Fibroblast of skin of back (primary cell): ENCODE measurements around the gene SHROOM2. TPM values are rescaled to one million over a fixed set of nuclear protein-coding genes. Genes with fewer than 3 reads are reported as not detected.
"Not testable (repeated sequence)": the region's sequence is repeated elsewhere in the genome, so short reads cannot be mapped to it uniquely, and the experiment has no call there.

Experiments
- DNase-seq: peaks from one replicate; pipeline ENCODE4 v3.0.0-alpha.2; 2013
- polyA plus RNA-seq, 2 experiments: library from polyadenylated mRNA; unstranded; fragments of 120-200 nt; gene quantifications; one replicate each; pipeline ENCODE4 v1.2.1, GENCODE V29; 2013; ENCODE audit not compliant: insufficient read length in 2 of 2

The SHROOM2 gene
- polyA plus RNA-seq (2013, experiment 1 of 2; ENCODE audit: insufficient read length): 0.28 TPM
- polyA plus RNA-seq (2013, experiment 2 of 2; ENCODE audit: insufficient read length): 0.65 TPM

- DNase-seq: no peak
Measured at GRCh38 chrX:9785944-9786797, at the start of gene SHROOM2. Gene SHROOM2, plus strand, starts transcription at chrX:9786429. Its CDS starts 117 bp downstream, at chrX:9786546.

DNA sequence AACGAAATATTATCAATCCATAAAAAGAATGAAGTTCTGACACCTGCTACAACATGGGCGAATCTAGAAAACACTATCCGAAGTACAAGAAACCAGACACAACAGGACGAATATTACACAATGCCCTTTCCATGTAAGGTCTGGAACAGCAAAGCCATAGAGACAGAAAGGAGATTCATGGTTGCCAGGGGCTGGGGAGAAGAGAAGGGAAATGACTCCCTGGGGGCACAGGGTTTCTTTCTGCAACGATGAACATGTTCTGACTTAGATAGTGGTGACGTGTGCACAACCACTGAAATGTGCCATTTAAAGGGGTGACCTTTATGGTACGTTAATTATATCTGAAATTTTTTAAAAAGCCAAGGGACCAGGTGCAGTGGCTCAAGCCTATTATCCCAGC is 48.9 kb upstream of the SHROOM2 start:
- no peak for DNase-seq

- no peak for DNase-seq
Measured at GRCh38 chrX:9738151-9738550, 48.1 kb upstream of the SHROOM2 start.

GRCh38 chrX:9739130-9739529 is 47.1 kb upstream of the SHROOM2 start:
- no peak for DNase-seq

- peak; percentile 34 for DNase-seq
Measured at GRCh38 chrX:9745417-9746115, 40.7 kb upstream of the SHROOM2 start.

DNA sequence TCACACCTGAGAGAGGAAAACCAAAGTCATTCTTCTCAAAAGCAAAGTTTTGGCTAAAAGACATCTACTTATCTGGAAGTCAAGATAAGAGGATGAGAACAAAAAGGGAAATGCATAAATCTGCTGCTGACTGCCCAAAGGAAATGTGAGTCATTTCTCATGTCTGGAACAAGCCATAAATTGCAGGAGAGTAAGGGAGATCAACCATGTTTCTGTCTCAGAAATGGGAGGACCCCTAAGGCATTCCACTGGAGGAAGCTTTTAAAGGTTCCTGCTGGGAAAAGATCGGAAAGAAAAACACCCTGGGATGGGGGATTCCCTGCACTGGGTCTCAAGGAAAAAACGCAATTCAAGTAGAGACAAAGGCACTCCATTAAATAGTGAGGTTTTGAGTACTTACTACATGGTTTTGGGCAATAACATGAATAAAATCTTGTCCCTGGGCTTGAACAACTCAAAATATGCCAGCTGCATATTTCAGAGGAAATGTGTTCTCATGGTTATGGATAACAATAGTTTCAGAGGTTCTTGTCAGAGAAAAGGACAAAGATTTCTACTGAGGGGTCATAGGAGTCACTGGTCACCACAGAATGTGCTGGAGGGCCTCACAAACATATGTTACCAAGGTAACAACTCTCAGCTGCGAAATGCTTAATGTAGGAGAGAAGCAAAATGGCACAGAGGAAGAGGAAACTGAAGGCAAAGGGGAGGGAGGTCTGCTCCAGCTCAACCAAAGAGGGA is 39.9 kb upstream of the SHROOM2 start:
- peak; percentile 55 for DNase-seq

DNA sequence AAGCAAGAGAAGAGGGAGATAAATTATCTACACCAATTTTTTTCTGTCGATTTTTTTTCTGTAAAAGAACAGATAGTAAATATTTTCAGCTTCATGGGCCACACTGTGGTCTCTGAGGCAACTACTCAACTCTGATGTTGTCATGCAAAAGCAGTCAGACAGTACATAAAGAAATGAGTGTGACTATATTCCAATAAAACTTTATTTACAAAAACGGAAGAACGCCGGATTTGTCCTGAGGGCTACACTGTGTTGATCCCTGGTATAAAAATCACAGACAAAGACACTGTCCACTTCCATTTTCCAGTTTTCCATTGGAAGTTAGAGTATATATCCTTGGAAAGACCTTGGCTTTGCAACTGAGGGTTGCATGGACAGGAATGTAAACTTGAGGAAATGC is 38.6 kb upstream of the SHROOM2 start:
- DNase-seq: no peak

- no peak for DNase-seq
Measured at GRCh38 chrX:9749146-9749692, 37.0 kb upstream of the SHROOM2 start.

DNA sequence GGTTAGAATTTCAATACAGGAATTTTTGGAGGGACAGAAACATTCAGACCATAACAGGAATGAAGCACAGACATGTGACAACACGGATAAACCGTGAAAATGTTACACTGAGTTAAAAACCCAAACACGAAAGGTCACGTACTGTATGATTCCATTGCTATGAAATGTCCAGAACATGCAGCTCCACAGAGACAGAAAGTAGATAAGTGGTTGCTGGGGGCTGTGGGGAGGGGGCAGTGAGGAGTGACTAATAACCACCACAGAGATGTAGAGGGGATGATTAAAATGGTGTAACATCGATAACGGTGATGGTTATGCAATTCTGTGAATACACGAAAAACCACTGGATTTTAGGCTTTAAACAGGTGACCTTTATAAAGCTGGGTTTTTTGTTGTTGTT is 28.9 kb upstream of the SHROOM2 start:
- DNase-seq: no peak

DNA sequence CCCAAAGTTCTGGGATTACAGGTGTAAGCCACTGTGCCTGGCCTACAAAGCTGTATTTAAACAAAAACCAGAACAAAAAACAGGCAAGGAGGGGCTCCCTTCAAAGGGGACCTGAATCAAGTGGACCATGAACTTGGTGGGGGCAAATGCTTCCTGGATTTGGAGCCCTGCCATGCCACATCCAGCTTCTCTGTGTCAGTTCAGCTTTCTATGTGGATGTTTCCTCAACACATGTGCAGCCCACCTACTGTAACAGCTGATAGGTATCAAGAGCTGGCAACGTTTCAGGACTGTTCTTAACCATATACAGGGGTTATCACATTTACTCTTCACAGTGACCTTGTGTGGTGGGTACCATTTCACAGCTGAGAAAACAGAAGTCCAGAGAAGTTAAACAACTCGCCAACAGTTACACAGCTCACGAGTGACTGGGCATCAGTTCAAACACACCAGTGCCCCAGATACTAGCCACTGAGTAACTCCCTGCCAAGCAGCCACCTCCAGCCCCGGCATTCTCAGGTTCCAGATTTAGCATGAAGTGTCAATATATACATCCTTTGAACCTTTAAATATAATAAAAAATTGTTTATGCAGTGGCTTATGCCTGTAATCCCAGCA is 28.1 kb upstream of the SHROOM2 start:
- no peak for DNase-seq

- no peak for DNase-seq
Measured at GRCh38 chrX:9759337-9759736, 26.9 kb upstream of the SHROOM2 start.

- no peak for DNase-seq
Measured at GRCh38 chrX:9765072-9765736, 21.0 kb upstream of the SHROOM2 start.

GRCh38 chrX:9765737-9766097 is 20.5 kb upstream of the SHROOM2 start, which contains the start of gene GPR143:
Gene GPR143, minus strand, starts transcription at chrX:9765847. Its CDS starts 30 bp downstream, at chrX:9765817.
- DNase-seq: no peak

- no peak for DNase-seq
Measured at GRCh38 chrX:9767375-9767774, 18.9 kb upstream of the SHROOM2 start.

GRCh38 chrX:9768321-9768839 is 17.8 kb upstream of the SHROOM2 start:
- DNase-seq: not testable (repeated sequence)

GRCh38 chrX:9770319-9770718 is 15.9 kb upstream of the SHROOM2 start:
- no peak for DNase-seq

GRCh38 chrX:9772943-9773342 is 13.3 kb upstream of the SHROOM2 start:
- no peak for DNase-seq

GRCh38 chrX:9775930-9776329 is 10.3 kb upstream of the SHROOM2 start:
- DNase-seq: no peak

- DNase-seq: no peak
Measured at GRCh38 chrX:9781941-9782340, 4.3 kb upstream of the SHROOM2 start.

- no peak for DNase-seq
Measured at GRCh38 chrX:9784332-9784731, 1.9 kb upstream of the SHROOM2 start.

DNA sequence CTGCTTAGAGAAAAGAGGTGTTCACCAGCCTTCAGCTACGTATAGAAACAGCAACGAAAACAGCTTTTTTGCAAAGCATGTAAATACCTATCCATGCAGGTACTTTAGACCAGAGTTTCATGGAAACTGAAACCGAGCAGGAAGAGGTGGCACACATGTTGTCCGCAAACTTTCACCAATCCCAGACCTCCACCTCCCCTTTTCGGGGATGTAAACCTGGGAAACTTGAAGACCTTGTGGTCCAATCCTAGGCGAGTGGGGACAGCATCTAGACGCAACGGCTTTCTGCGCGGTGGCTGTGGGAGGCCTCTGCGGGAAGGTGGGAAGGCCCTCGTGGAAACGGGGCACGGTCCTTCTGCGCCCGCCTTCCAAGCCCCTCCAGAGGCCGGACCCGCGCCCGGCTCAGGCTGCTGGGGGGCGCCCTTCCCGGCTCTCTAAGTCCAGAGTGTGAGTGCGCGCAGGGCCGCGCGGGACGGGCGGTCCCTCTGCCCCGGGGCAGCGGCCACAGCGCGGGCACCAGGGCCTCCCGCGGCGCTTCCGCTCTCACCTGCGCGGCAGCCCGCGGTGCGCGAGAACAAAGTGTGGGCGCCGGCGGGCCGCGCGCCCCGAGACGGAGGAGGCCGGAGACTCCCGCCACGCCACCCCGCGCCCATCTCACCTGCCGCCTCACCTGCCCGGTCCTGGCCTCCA is 830 bp upstream of the SHROOM2 start:
- no peak for DNase-seq
